HepG2 (cell line): Measurements from ENCODE around the gene PSMD9. TPM values are rescaled to one million over a fixed set of nuclear protein-coding genes. Genes with fewer than 3 reads are reported as not detected.

Source experiments
- ATF1 ChIP-seq: IDR thresholded peaks from 2 replicates; pipeline ENCODE4 v1.6.1; 2016; ENCODE audit warnings: mild to moderate bottlenecking, control low read depth
- ATRX ChIP-seq: sonication (generic); formaldehyde crosslinking; IDR thresholded peaks from 2 replicates; pipeline ENCODE4 v1.4.0; 2020; ENCODE audit warnings: missing genetic modification reagents, borderline replicate concordance
- CENPT ChIP-seq: sonication (generic); formaldehyde crosslinking; IDR thresholded peaks from 2 replicates; pipeline ENCODE4 v1.8.0; 2022; ENCODE audit warnings: low read depth, mild to moderate bottlenecking, moderate library complexity, missing genetic modification reagents
- ELF3 ChIP-seq: IDR thresholded peaks from 2 replicates; pipeline ENCODE4 v1.6.1; 2016; ENCODE audit warnings: missing genetic modification reagents, missing compliant biosample characterization
- FLYWCH1 ChIP-seq: sonication (generic); formaldehyde crosslinking; IDR thresholded peaks from 2 replicates; pipeline ENCODE4 v1.8.1; 2023; ENCODE audit warnings: mild to moderate bottlenecking, missing genetic modification reagents
- HIC2 ChIP-seq: sonication (generic); formaldehyde crosslinking; IDR thresholded peaks from 2 replicates; pipeline ENCODE4 v1.9.0; 2022; ENCODE audit warnings: low read depth, missing genetic modification reagents
- ISX ChIP-seq: sonication (generic); formaldehyde crosslinking; conservative IDR thresholded peaks from 2 replicates; pipeline ENCODE4 v1.5.0; 2020; ENCODE audit warnings: missing genetic modification reagents
- NKX3-1 ChIP-seq: sonication (generic); formaldehyde crosslinking; IDR thresholded peaks from 2 replicates; pipeline ENCODE4 v1.5.0; 2020; ENCODE audit warnings: missing genetic modification reagents
- PHF21A ChIP-seq: sonication (generic); formaldehyde crosslinking; IDR thresholded peaks from 2 replicates; pipeline ENCODE4 v1.5.0; 2020; ENCODE audit warnings: mild to moderate bottlenecking, missing genetic modification reagents
- RAD51 ChIP-seq: fragments of 450-650 bp; IDR thresholded peaks from 2 replicates; pipeline ENCODE4 v1.6.1; 2016; ENCODE audit warnings: borderline replicate concordance
- SALL2 ChIP-seq: sonication (generic); formaldehyde crosslinking; IDR thresholded peaks from 2 replicates; pipeline ENCODE4 v1.8.1; 2023; ENCODE audit warnings: mild to moderate bottlenecking, missing genetic modification reagents, inconsistent platforms
- SOX6 ChIP-seq, 2 experiments: fragments of 450-650 bp in 1 of 2; sonication (generic) in 1 of 2; formaldehyde crosslinking in 1 of 2; IDR thresholded peaks; 2 replicates each; pipeline versions ENCODE4 v1.4.0 to v1.6.1; 2017 to 2020; ENCODE audit warnings: antibody characterized with exemption in 1 of 2, mild to moderate bottlenecking in 1 of 2, missing genetic modification reagents in 1 of 2
- TERF1 ChIP-seq: sonication (generic); formaldehyde crosslinking; IDR thresholded peaks from 2 replicates; pipeline ENCODE4 v1.8.0; 2022; ENCODE audit warnings: mild to moderate bottlenecking, missing genetic modification reagents, moderate library complexity
- ZBTB8A ChIP-seq: sonication (generic); formaldehyde crosslinking; IDR thresholded peaks from 2 replicates; pipeline ENCODE4 v1.4.0; 2020; ENCODE audit warnings: mild to moderate bottlenecking, low read depth, missing genetic modification reagents, borderline replicate concordance
- ZNF570 ChIP-seq: sonication (generic); formaldehyde crosslinking; IDR thresholded peaks from 2 replicates; pipeline ENCODE4 v1.4.0; 2020; ENCODE audit warnings: mild to moderate bottlenecking, missing genetic modification reagents, borderline replicate concordance
- ZNF724P ChIP-seq: sonication (generic); formaldehyde crosslinking; IDR thresholded peaks from 2 replicates; pipeline ENCODE4 v1.8.0; 2022; ENCODE audit warnings: missing genetic modification reagents, borderline replicate concordance
- ZNF773 ChIP-seq: sonication (generic); formaldehyde crosslinking; IDR thresholded peaks from 2 replicates; pipeline ENCODE4 v1.4.0; 2020; ENCODE audit warnings: missing genetic modification reagents, borderline replicate concordance
- ZNF781 ChIP-seq: sonication (generic); formaldehyde crosslinking; IDR thresholded peaks from 2 replicates; pipeline ENCODE4 v1.5.1; 2020; ENCODE audit warnings: borderline replicate concordance, mild to moderate bottlenecking, missing genetic modification reagents; ENCODE audit errors: not compliant biosample characterization
- ZNF816 ChIP-seq: sonication (generic); formaldehyde crosslinking; IDR thresholded peaks from 2 replicates; pipeline ENCODE4 v1.8.0; 2022; ENCODE audit warnings: missing genetic modification reagents, mild to moderate bottlenecking, borderline replicate concordance
- ZSCAN21 ChIP-seq: sonication (generic); formaldehyde crosslinking; IDR thresholded peaks from 2 replicates; pipeline ENCODE4 v1.8.0; 2022; ENCODE audit warnings: mild to moderate bottlenecking, missing genetic modification reagents, moderate library complexity, borderline replicate concordance
- polyA plus RNA-seq, 8 experiments: library from polyadenylated mRNA; depleted of rRNA in 3 of 8; stranded (reverse) in 7 of 8; unstranded in 1 of 8; fragments of >200 nt; fragmentation: Illumina TruSeq in 4 of 8; extraction: Trizol in 4 of 8; gene quantifications; 2 replicates each; pipeline versions ENCODE4 v1.2.1 to v1.2.3, GENCODE V29; 2011 to 2016; ENCODE audit warnings: low read depth in 4 of 8, missing spikeins in 1 of 8, mixed read lengths in 1 of 8; ENCODE audit not compliant: insufficient read depth in 1 of 8
- total RNA-seq, 5 experiments: library from RNA; depleted of rRNA; stranded (reverse); fragments of >200 nt; fragmentation: Illumina TruSeq; extraction: Trizol; gene quantifications; 2 replicates each; pipeline ENCODE4 v1.2.3, GENCODE V29; 2016; ENCODE audit warnings: low read depth in 1 of 5
- TF ChIP-seq, protein P1 (sequence below): sonication (generic); formaldehyde crosslinking; IDR thresholded peaks from 2 replicates; pipeline ENCODE4 v1.8.1; 2023; ENCODE audit warnings: mild to moderate bottlenecking, missing genetic modification reagents, borderline replicate concordance
- TF ChIP-seq, protein P2 (sequence below): sonication (generic); formaldehyde crosslinking; IDR thresholded peaks from 2 replicates; pipeline ENCODE4 v1.9.0; 2021; ENCODE audit warnings: missing genetic modification reagents, mild to moderate bottlenecking, borderline replicate concordance

The PSMD9 gene
- total and polyA plus RNA-seq, 2 of the 13 experiments (the other 11 are each of a cell fraction or from before 2014, with no cell fraction given) = 41.4 to 61.1 TPM

- TF ChIP-seq TERF1 (CRISPR knock-in tag) = no peak
- TF ChIP-seq ZNF816 (CRISPR knock-in tag) = peak; percentile 58; the same call in 1 of the 2 replicates
- peak; percentile 77 for TF ChIP-seq HIC2 (CRISPR knock-in tag)
- no peak for TF ChIP-seq FLYWCH1
- TF ChIP-seq ATF1 (CRISPR knock-in tag) = peak; percentile 43
- TF ChIP-seq RAD51 = no peak
- TF ChIP-seq ISX = peak; percentile 20; the same call in 1 of the 2 replicates
- peak; percentile 25; the same call in 1 of the 2 replicates for TF ChIP-seq ZNF724P
- TF ChIP-seq NKX3-1 = 0 out of 2 replicates have a peak, but pooled peaks have one; percentile 34
- TF ChIP-seq SALL2 = no peak; the same call in 1 of the 2 replicates
- TF ChIP-seq CENPT = no peak
- TF ChIP-seq ZNF781 (CRISPR knock-in tag) = no peak
- no peak for TF ChIP-seq ZNF570
- no peak for TF ChIP-seq ATRX (CRISPR knock-in tag)
- TF ChIP-seq, protein P1, sequence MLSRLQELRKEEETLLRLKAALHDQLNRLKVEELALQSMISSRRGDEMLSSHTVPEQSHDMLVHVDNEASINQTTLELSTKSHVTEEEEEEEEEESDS (CRISPR knock-in tag) = no peak
- no peak for TF ChIP-seq SOX6 (IDR thresholded peaks at IDR 0.05)
- peak; percentile 78 for TF ChIP-seq SOX6 (CRISPR knock-in tag; IDR thresholded peaks at IDR 0.05)
- TF ChIP-seq PHF21A (CRISPR knock-in tag) = peak; percentile 98
- TF ChIP-seq, protein P2, sequence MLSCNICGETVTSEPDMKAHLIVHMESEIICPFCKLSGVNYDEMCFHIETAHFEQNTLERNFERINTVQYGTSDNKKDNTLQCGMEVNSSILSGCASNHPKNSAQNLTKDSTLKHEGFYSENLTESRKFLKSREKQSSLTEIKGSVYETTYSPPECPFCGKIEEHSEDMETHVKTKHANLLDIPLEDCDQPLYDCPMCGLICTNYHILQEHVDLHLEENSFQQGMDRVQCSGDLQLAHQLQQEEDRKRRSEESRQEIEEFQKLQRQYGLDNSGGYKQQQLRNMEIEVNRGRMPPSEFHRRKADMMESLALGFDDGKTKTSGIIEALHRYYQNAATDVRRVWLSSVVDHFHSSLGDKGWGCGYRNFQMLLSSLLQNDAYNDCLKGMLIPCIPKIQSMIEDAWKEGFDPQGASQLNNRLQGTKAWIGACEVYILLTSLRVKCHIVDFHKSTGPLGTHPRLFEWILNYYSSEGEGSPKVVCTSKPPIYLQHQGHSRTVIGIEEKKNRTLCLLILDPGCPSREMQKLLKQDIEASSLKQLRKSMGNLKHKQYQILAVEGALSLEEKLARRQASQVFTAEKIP = no peak
- no peak for TF ChIP-seq ZSCAN21 (CRISPR knock-in tag)
- TF ChIP-seq ZBTB8A (CRISPR knock-in tag) = no peak
- no peak for TF ChIP-seq ZNF773 (CRISPR knock-in tag)
- peak; percentile 23 for TF ChIP-seq ELF3 (CRISPR knock-in tag)
Observed at GRCh38 chr12:121858662-121859572, 29.7 kb upstream of the PSMD9 start, which contains the start of gene HPD (continued).
